ENCODE measurements around the gene AHCYL2. TPM values are rescaled to one million over a fixed set of nuclear protein-coding genes. Genes with fewer than 3 reads are reported as not detected.
A peak's percentile ranks its signal among the peaks of the same experiment; 100 is the strongest.
"Not testable (repeated sequence)": the region's sequence is repeated elsewhere in the genome, so short reads cannot be mapped to it uniquely, and the experiment has no call there.

Gene AHCYL2
- polyA plus RNA-seq, 12 donors: 13.2 to 24.8 (median 16.1) TPM; not detected in 1

DNA sequence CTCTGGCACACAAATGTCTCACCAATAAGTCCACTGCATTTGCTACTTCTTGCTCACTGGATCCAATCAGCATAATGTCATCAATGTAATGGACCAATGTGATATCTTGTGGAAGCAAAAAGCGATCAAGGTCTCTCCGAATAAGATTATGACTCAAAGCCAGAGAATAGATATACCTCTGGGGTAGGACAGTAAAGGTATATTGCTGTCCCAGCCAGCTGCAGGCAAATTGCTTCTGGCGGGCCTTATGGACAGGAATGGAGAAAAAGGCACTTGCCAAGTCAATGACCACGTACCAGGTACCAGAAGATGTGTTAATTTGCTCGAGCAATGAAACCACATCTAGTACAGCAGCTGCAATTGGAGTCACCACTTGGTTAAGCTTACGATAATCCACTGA, 222.6 kb downstream of the AHCYL2 start:
- not testable (repeated sequence) for DNase-seq

GRCh38 chr7:129448608-129449007, 223.8 kb downstream of the AHCYL2 start:
- DNase-seq: not testable (repeated sequence)

DNA sequence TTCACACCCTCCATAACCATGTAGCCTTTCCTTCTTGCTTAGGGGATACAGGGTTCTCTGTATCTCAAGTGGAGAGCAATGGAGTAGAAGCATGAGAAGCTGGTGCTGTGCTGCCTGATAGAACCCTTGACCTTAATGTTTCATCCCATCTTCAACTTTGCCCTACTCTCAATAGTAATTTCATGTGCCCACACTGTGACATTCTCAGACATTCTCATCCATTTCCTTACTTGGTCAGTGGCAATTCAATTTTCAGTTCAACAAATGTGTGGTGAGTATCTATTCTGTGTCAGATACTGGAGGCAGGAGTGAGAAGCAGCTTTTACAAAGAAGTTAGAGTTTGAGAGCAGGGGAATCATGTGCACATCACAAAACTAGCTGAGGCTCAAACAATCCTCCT, 225.5 kb downstream of the AHCYL2 start:
- no peak for DNase-seq

GRCh38 chr7:129452589-129453231, 227.9 kb downstream of the AHCYL2 start:
- no peak for DNase-seq

DNA sequence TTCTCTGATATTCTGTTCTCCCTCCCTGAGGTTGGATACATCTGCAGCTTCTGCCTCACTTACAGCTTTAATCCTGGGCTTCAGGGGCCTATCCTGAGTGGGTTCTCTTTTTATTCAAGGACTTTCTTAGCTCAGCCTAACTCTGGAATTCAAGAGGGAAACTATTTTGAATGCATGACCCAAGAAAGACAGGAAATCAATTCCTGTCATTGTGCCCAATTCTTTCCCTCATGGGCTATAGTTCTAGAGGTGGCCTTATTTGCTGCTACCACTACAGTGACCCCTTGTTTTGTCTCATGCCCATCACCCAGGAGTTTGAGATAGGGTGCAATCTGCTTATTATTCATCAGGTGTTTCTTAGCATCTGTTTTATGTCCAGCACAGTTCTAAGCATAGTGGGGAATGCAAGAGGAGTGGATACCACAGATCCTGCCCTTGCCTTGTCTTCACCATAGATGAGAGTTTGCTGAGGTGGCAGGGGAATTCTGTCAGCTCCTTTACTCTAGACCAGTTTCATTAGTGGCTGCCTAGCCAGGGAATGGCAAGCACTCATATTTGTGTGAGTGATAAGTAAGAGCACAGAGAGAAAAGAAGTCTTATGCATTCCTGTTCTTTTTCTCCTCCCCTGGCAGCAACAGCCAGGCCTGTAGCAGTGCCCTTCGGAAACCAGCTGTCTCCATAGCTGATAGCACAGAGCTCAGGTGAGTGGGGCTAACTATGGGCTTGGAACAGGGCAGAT, 228.8 kb downstream of the AHCYL2 start:
- no peak for DNase-seq

- no peak for DNase-seq
These were observed 229.4 kb downstream of the AHCYL2 start for GRCh38 chr7:129454249-129454551.

DNA sequence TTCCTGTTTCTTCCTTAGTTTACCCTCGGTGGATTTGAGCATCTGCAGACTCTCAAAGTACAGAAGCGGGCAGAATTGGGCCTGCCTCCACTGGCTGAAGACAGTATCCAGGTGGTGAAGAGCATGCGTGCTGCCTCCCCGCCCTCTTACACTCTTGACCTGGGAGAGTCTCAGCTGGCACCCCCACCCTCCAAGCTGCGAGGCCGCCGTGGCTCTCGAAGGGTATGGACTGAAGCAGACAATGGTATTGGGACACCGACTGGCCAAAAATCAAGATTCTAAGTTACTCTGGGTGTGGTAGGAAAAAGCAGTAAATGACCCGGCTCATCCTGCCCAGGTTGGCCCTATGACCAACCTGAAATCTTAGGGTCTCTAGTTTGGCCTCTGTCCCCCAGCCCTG, 231.6 kb downstream of the AHCYL2 start:
- DNase-seq: no peak

GRCh38 chr7:129457101-129457500, 232.3 kb downstream of the AHCYL2 start:
- DNase-seq: no peak

- DNase-seq: no peak
These were observed 233.3 kb downstream of the AHCYL2 start for GRCh38 chr7:129458171-129458570.

DNA sequence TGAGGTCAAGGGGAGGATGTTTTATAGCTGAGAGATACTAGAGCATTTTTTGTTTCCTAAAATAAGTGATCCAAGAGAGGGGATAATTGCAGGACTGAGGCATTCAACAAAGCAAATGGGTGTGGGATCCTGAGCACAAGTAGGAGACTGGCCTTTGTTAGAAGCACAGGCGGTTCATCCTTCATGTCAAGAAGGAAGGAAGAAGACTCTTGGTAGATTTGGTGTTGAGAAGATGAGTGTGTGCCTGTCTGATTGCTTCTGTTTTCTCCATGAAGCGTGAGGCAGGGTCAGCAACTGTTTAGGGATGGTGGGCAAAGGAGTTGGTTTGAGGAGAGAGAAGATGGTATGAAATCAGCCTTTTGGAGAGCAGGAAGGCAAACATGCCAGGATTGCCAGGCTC, 237.0 kb downstream of the AHCYL2 start:
- no peak for DNase-seq

- DNase-seq: no peak
These were observed 237.6 kb downstream of the AHCYL2 start for GRCh38 chr7:129462420-129462819.

DNA sequence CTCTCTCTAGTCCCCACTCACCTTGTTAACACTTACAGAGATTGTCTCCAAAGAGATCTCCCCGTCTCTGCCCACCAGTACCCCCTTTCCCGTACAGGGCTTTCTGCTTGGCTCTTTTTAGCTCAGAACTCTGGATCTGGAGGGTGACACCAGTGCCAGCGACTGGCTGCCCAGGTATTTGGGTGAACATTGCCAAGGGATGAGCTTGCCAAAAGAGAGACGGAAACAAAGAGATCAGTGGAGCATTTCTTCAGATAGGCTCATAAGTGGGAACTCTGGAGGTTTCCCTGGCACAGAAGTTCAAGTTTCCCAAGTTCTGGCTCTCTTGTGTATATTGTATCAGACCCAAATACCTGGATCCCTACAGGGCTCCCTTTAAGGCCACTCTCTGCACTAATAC, 239.4 kb downstream of the AHCYL2 start:
- no peak for DNase-seq

DNA sequence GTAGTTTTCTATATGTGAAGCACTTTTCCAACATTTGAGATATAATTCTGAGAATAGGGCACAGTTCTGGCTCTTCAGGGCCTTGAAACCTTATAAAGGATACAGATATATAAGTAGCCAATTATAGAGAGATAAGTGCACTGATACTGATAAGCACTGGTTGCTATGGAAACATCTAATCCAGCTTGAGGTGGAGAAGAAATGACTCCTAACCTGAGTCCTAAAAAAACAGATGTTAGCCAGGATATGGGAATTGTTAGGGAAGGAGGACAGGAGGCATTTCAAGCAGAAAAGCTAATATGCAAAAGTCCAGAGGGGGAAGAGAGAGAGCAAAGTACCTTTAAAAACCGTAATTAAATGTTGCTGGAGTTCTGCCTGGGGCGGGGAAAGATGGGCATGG, 240.2 kb downstream of the AHCYL2 start:
- DNase-seq: no peak

- peak; percentile 20 for DNase-seq
These were observed 242.0 kb downstream of the AHCYL2 start for GRCh38 chr7:129466796-129467195.

GRCh38 chr7:129468087-129468486, 243.3 kb downstream of the AHCYL2 start:
- DNase-seq: no peak

- DNase-seq: no peak
These were observed 243.7 kb downstream of the AHCYL2 start for GRCh38 chr7:129468547-129468946.

- DNase-seq: no peak
These were observed 245.1 kb downstream of the AHCYL2 start for GRCh38 chr7:129469930-129470329.

DNA sequence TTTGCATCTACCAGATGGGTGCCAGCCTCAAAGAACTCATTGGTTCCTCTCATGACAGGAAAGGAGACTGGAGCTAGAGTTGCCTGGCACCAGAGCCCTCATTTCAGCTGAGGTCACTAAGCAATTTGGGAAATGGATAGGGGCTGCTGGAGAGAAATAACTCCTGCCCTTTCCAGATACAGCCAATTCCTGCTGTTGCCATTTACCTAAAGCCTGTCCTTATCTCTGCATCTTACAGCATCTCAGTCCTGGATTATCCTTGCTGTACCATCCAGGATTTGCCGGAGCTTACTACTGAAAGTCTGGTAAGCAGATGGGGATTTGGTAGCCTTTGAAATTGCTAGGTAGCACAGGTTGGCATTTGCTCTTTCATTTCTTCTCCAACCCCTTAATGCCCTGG, 245.6 kb downstream of the AHCYL2 start:
- no peak for DNase-seq

- DNase-seq: no peak
These were observed 246.6 kb downstream of the AHCYL2 start for GRCh38 chr7:129471402-129471827.

DNA sequence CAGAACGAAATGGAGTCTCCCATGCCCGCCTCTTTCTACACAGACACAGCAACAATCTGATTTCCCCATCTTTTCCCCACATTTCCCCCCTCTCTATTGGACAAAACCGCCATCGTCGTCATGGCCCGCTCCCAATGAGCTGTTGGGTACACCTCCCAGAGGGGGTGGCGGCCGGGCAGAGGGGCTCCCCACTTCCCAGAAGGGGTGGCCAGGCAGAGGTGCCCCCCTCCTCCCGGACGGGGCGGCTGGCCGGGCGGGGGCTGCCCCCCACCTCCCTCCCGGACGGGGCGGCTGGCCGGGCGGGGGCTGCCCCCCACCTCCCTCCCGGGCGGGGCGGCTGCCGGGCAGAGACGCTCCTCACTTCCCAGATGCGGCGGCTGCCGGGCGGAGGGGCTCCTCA, 251.1 kb downstream of the AHCYL2 start:
- DNase-seq: not testable (repeated sequence)

- DNase-seq: not testable (repeated sequence)
These were observed 251.6 kb downstream of the AHCYL2 start for GRCh38 chr7:129476398-129476797.
